Smooth muscle cell (in vitro differentiated cells): Measurements from ENCODE around the gene MECP2. TPM values are rescaled to one million over a fixed set of nuclear protein-coding genes. Genes with fewer than 3 reads are reported as not detected.

ENCODE experiments used
- DNase-seq: peaks from one replicate; lab custom pipeline; 2025; ENCODE audit not compliant: unreplicated experiment; lab: John Stamatoyannopoulos, UW
- H2AFZ ChIP-seq: fragments of 200-600 bp; sonication (generic); 2 replicates; pipeline ENCODE4 v1.6.0; 2016; ENCODE audit warnings: antibody characterized with exemption, low read depth, mild to moderate bottlenecking
- H3F3A ChIP-seq: fragments of 200-600 bp; sonication (generic); 2 replicates; pipeline ENCODE4 v1.6.0; 2017; ENCODE audit warnings: antibody characterized with exemption, low read depth
- H3K27ac ChIP-seq: fragments of 200-600 bp; sonication (generic); 2 replicates; pipeline ENCODE4 v1.5.1; 2016; ENCODE audit warnings: low read depth, mild to moderate bottlenecking
- H3K27me3 ChIP-seq: fragments of 200-600 bp; sonication (generic); 2 replicates; pipeline ENCODE4 v1.6.1; 2016; ENCODE audit warnings: low read depth, mild to moderate bottlenecking
- H3K36me3 ChIP-seq: fragments of 200-600 bp; sonication (generic); 2 replicates; pipeline ENCODE4 v1.5.1; 2016; ENCODE audit warnings: low read depth
- H3K4me1 ChIP-seq: fragments of 200-600 bp; sonication (generic); 2 replicates; pipeline ENCODE4 v1.5.1; 2016; ENCODE audit warnings: low read depth
- H3K4me2 ChIP-seq: fragments of 200-600 bp; sonication (generic); 2 replicates; pipeline ENCODE4 v1.6.0; 2016; ENCODE audit warnings: mild to moderate bottlenecking
- H3K4me3 ChIP-seq: fragments of 200-600 bp; sonication (generic); 2 replicates; pipeline ENCODE4 v1.5.1; 2016; ENCODE audit warnings: mild to moderate bottlenecking
- H3K79me2 ChIP-seq: fragments of 200-600 bp; sonication (generic); 2 replicates; pipeline ENCODE4 v1.6.0; 2016; ENCODE audit warnings: low read depth, mild to moderate bottlenecking
- H3K9ac ChIP-seq: fragments of 200-600 bp; sonication (generic); 2 replicates; pipeline ENCODE4 v1.6.0; 2016; ENCODE audit warnings: low read depth
- H3K9me3 ChIP-seq: fragments of 200-600 bp; sonication (generic); replicated peaks from 2 replicates; pipeline ENCODE4 v1.5.1; 2016; ENCODE audit warnings: low read depth
- H4K20me1 ChIP-seq: fragments of 200-600 bp; sonication (generic); 2 replicates; pipeline ENCODE4 v1.6.0; 2016; ENCODE audit warnings: low read depth
- WGBS: methylation state at CpG from one replicate; pipeline ENCODE4 v1.1.7; 2016; ENCODE audit warnings: low lambda C conversion rate; 5-methylcytosine and 5-hydroxymethylcytosine counted together
- microRNA counts: library from miRNA; unstranded; fragments of <30 nt; microRNA quantifications from one replicate; lab custom pipeline; 2016
- microRNA-seq: library from miRNA; unstranded; fragments of <30 nt; microRNA quantifications from one replicate; pipeline ENCODE4, GENCODE V29; 2016; ENCODE audit warnings: borderline number of aligned reads
- polyA plus RNA-seq: library from polyadenylated mRNA; unstranded; fragments of >200 nt; fragmentation: Nextera tagmentation; extraction: Ambion mirVana; gene quantifications from 2 replicates; pipeline ENCODE4 v1.2.1, GENCODE V29; 2016
- small RNA-seq: library from RNA; depleted of rRNA; stranded (forward); fragments of <200 nt; gene quantifications from one replicate; pipeline ENCODE3, GENCODE V24; 2014
- total RNA-seq: library from RNA; depleted of rRNA; stranded (reverse); fragments of >200 nt; gene quantifications from 2 replicates; pipeline ENCODE4 v1.2.3, GENCODE V29; 2014
- TF ChIP-seq, protein P1 (sequence below): fragments of 200-600 bp; sonication (generic); IDR thresholded peaks from 2 replicates; pipeline ENCODE4 v1.5.1; 2017; ENCODE audit warnings: borderline replicate concordance, mild to moderate bottlenecking, antibody characterized with exemption; ENCODE audit not compliant: insufficient read depth, poor library complexity, severe bottlenecking

The MECP2 gene
- total and polyA plus RNA-seq, 2 experiments from 2014 or later = 11.9 to 13.1 TPM

DNA sequence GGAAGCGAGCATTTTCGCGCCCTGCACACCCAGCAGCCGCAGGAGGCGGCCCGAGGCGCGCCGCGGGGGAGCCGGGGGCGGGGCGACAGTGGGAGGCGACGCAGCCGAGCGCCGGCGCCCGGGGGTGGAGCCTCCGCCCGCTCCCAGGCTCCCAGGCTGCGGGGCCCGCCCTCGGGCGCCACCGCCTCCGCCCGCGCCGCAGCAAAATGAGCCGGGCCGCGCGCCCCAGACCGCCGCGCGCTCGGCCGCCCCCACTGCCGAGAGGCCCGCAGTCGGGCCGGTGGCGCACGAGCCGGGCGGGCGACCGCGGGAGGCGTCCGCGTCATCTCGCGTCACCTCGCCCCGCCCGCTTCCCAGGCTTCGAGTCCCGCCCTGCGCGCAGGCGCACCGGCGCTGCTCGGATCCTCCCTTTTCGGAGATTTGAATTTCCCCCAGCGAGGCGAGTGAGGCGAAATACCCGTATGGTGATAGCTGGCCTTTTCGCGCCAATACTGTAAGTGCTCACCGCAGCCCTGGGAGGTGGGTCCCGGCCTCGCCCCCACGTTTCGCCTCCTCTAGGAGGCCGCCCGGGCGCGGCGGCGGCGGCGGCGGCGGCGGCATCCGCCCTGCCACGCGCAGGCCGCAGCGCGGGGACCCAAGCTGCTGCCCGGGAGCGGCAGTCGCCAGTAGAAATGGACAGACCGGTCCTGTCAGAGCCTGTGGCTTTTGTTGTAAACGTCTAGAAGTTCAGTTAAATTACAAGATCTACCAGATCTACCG, 125.0 kb downstream of the MECP2 start, which contains the start of gene TMEM187:
TSS of gene TMEM187 (plus strand) at position 387 of the 759 bp plus-strand sequence. CDS start 9,309 bp downstream, outside the sequence.
- Histone ChIP-seq H3K4me3 (peak within 1 kb of the TSS; percentile 72), H3K27me3 (no peaks in the 10 kb centered on the region), H3K27ac (peak within 1 kb of the TSS; percentile 99), H3K4me2 (peak within 1 kb of the TSS; percentile 87), H3K9ac (peak within 1 kb of the TSS; percentile 99), H3K36me3 (no peaks in the 10 kb centered on the region), H3K4me1 (no peaks in the 10 kb centered on the region), H3K79me2 (peaks cover 22% of the 10 kb centered on the region), H3K9me3 (no peaks in the 10 kb centered on the region), H2AFZ (no peak within 1 kb of the TSS), H3F3A (no peaks in the 10 kb centered on the region), H4K20me1 (peaks cover 30% of the 10 kb centered on the region)
- TF ChIP-seq, protein P1, sequence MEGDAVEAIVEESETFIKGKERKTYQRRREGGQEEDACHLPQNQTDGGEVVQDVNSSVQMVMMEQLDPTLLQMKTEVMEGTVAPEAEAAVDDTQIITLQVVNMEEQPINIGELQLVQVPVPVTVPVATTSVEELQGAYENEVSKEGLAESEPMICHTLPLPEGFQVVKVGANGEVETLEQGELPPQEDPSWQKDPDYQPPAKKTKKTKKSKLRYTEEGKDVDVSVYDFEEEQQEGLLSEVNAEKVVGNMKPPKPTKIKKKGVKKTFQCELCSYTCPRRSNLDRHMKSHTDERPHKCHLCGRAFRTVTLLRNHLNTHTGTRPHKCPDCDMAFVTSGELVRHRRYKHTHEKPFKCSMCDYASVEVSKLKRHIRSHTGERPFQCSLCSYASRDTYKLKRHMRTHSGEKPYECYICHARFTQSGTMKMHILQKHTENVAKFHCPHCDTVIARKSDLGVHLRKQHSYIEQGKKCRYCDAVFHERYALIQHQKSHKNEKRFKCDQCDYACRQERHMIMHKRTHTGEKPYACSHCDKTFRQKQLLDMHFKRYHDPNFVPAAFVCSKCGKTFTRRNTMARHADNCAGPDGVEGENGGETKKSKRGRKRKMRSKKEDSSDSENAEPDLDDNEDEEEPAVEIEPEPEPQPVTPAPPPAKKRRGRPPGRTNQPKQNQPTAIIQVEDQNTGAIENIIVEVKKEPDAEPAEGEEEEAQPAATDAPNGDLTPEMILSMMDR = no peak
- DNase-seq = peak; percentile 48
- WGBS = 61% methylated on average over 74 of the region's 103 CpGs

MicroRNAs within 50 kb of the gene (microRNA counts, 767-probe panel; counts per million panel counts)
- microRNA hsa-miR-718 (lab: Ali Mortazavi, UCI) = 183 counts per million

Small RNA genes lying within 50 kb of the gene (microRNA-seq; reads per million reads assigned to microRNA genes)
- gene MIR3202-1 = not detected
- gene MIR3202-2 = not detected
- gene MIR718 = not detected

Small RNA genes lying within 50 kb of the gene (small RNA-seq; reads per million reads assigned to genes)
- not detected for gene MIR3202-1

Other genes starting within 250 kb of the MECP2 start
- gene L1CAM, start 211.5 kb downstream of the MECP2 start, total RNA-seq = 27.2 and 38.6 TPM in 2 replicates
- 61.1 and 68.7 TPM in 2 replicates for gene L1CAM, start 211.5 kb downstream of the MECP2 start, polyA plus RNA-seq
- not detected in 2 replicates for gene AVPR2, start 193.0 kb downstream of the MECP2 start, total RNA-seq
- not detected in 2 replicates for gene AVPR2, start 193.0 kb downstream of the MECP2 start, polyA plus RNA-seq
- 7.6 and 10.9 TPM in 2 replicates for gene ARHGAP4, start 171.5 kb downstream of the MECP2 start, total RNA-seq
- gene ARHGAP4, start 171.5 kb downstream of the MECP2 start, polyA plus RNA-seq = 11.5 and 15.5 TPM in 2 replicates
- 80.1 and 81.2 TPM in 2 replicates for gene NAA10, start 162.7 kb downstream of the MECP2 start, total RNA-seq
- gene NAA10, start 162.7 kb downstream of the MECP2 start, polyA plus RNA-seq = 124 and 149 TPM in 2 replicates
- gene RENBP, start 153.1 kb downstream of the MECP2 start, total RNA-seq = not detected in 2 replicates
- gene RENBP, start 153.1 kb downstream of the MECP2 start, polyA plus RNA-seq = 0.11 and 0.43 TPM in 2 replicates
- 23.3 and 23.7 TPM in 2 replicates for gene HCFC1, start 125.9 kb downstream of the MECP2 start, total RNA-seq
- gene HCFC1, start 125.9 kb downstream of the MECP2 start, polyA plus RNA-seq = 22.8 and 28.0 TPM in 2 replicates
- gene TMEM187, start 125.0 kb downstream of the MECP2 start, total RNA-seq = 5.0 and 6.2 TPM in 2 replicates
- gene TMEM187, start 125.0 kb downstream of the MECP2 start, polyA plus RNA-seq = 9.8 and 11.2 TPM in 2 replicates
- gene IRAK1, start 77.8 kb downstream of the MECP2 start, total RNA-seq = 21.5 and 29.4 TPM in 2 replicates
- gene IRAK1, start 77.8 kb downstream of the MECP2 start, polyA plus RNA-seq = 63.4 and 84.2 TPM in 2 replicates
- not detected in 2 replicates for gene OPN1LW, start 46.5 kb upstream of the MECP2 start, total RNA-seq
- not detected in 2 replicates for gene OPN1LW, start 46.5 kb upstream of the MECP2 start, polyA plus RNA-seq
- not detected in 2 replicates for gene OPN1MW, start 84.9 kb upstream of the MECP2 start, total RNA-seq
- gene OPN1MW, start 84.9 kb upstream of the MECP2 start, polyA plus RNA-seq = not detected in 2 replicates
- not detected in 2 replicates for gene OPN1MW2, start 122.0 kb upstream of the MECP2 start, total RNA-seq
- not detected in 2 replicates for gene OPN1MW2, start 122.0 kb upstream of the MECP2 start, polyA plus RNA-seq
- not detected in 2 replicates for gene OPN1MW3, start 159.9 kb upstream of the MECP2 start, total RNA-seq
- gene OPN1MW3, start 159.9 kb upstream of the MECP2 start, polyA plus RNA-seq = not detected in 2 replicates
- gene TEX28, start 197.4 kb upstream of the MECP2 start, total RNA-seq = not detected in 2 replicates
- gene TEX28, start 197.4 kb upstream of the MECP2 start, polyA plus RNA-seq = not detected in 2 replicates
- gene TKTL1, start 198.1 kb upstream of the MECP2 start, total RNA-seq = not detected in 2 replicates
- gene TKTL1, start 198.1 kb upstream of the MECP2 start, polyA plus RNA-seq = not detected in 2 replicates